ENCODE measurements around the gene SLX9.
A peak's percentile ranks its signal among the peaks of the same experiment; 100 is the strongest.

SLX9 gene

GRCh38 chr21:44903689-44904088 is 36.1 kb upstream of the SLX9 start:
- no peaks in the 10 kb centered on the region for H3K9me3 ChIP-seq (ENCODE audit: insufficient read depth, low read length)
- DNase-seq (ENCODE audit: low read depth, low spot score) = no peak
- no peak overlapping the region for H3K4me3 ChIP-seq (ENCODE audit: insufficient read length, low read depth)
- no peak overlapping the region for H3K9ac ChIP-seq (ENCODE audit: insufficient read length, low read depth)
- no peaks in the 10 kb centered on the region for H3K36me3 ChIP-seq (ENCODE audit: insufficient read depth, insufficient read length, low read length)
- H3K4me1 ChIP-seq (ENCODE audit: insufficient read depth, insufficient read length) = peaks cover 50% of the 10 kb centered on the region
- no peak for TF ChIP-seq YY1 (IDR thresholded peaks at IDR 0.05; ENCODE audit: insufficient read depth, insufficient read length)
- TF ChIP-seq ZNF274 (IDR thresholded peaks at IDR 0.05; ENCODE audit: low read depth, low read length) = no peak
- no peak for TF ChIP-seq SUZ12 (IDR thresholded peaks at IDR 0.05; ENCODE audit: extremely low read depth, insufficient read depth, insufficient read length)
- no peaks in the 10 kb centered on the region for H3K27me3 ChIP-seq (ENCODE audit: insufficient read depth, insufficient read length)

GRCh38 chr21:44904141-44904923 is 35.5 kb upstream of the SLX9 start:
- no peak overlapping the region for H3K4me3 ChIP-seq (ENCODE audit: insufficient read length, low read depth)
- no peaks in the 10 kb centered on the region for H3K27me3 ChIP-seq (ENCODE audit: insufficient read depth, insufficient read length)
- DNase-seq (ENCODE audit: low read depth, low spot score) = no peak
- TF ChIP-seq SUZ12 (IDR thresholded peaks at IDR 0.05; ENCODE audit: extremely low read depth, insufficient read depth, insufficient read length) (no peak), ZNF274 (IDR thresholded peaks at IDR 0.05; ENCODE audit: low read depth, low read length) (no peak), YY1 (IDR thresholded peaks at IDR 0.05; ENCODE audit: insufficient read depth, insufficient read length) (no peak)
- peaks cover 46% of the 10 kb centered on the region for H3K4me1 ChIP-seq (ENCODE audit: insufficient read depth, insufficient read length)
- H3K9ac ChIP-seq (ENCODE audit: insufficient read length, low read depth) = no peak overlapping the region
- H3K9me3 ChIP-seq (ENCODE audit: insufficient read depth, low read length) = no peaks in the 10 kb centered on the region
- H3K36me3 ChIP-seq (ENCODE audit: insufficient read depth, insufficient read length, low read length) = no peaks in the 10 kb centered on the region

- no peak for DNase-seq (ENCODE audit: low read depth, low spot score)
- Histone ChIP-seq H3K9me3 (ENCODE audit: insufficient read depth, low read length) (no peaks in the 10 kb centered on the region), H3K36me3 (ENCODE audit: insufficient read depth, insufficient read length, low read length) (no peaks in the 10 kb centered on the region), H3K4me3 (ENCODE audit: insufficient read length, low read depth) (no peak overlapping the region), H3K9ac (ENCODE audit: insufficient read length, low read depth) (no peak overlapping the region), H3K27me3 (ENCODE audit: insufficient read depth, insufficient read length) (no peaks in the 10 kb centered on the region), H3K4me1 (ENCODE audit: insufficient read depth, insufficient read length) (peaks cover 39% of the 10 kb centered on the region)
- TF ChIP-seq YY1 (IDR thresholded peaks at IDR 0.05; ENCODE audit: insufficient read depth, insufficient read length) (no peak), ZNF274 (IDR thresholded peaks at IDR 0.05; ENCODE audit: low read depth, low read length) (no peak), SUZ12 (IDR thresholded peaks at IDR 0.05; ENCODE audit: extremely low read depth, insufficient read depth, insufficient read length) (no peak)
Measured at GRCh38 chr21:44905016-44905727, 34.7 kb upstream of the SLX9 start.

GRCh38 chr21:44905728-44906090 is 34.1 kb upstream of the SLX9 start:
- no peaks in the 10 kb centered on the region for H3K27me3 ChIP-seq (ENCODE audit: insufficient read depth, insufficient read length)
- no peak overlapping the region for H3K9ac ChIP-seq (ENCODE audit: insufficient read length, low read depth)
- H3K4me1 ChIP-seq (ENCODE audit: insufficient read depth, insufficient read length) = peaks cover 38% of the 10 kb centered on the region
- TF ChIP-seq SUZ12 (IDR thresholded peaks at IDR 0.05; ENCODE audit: extremely low read depth, insufficient read depth, insufficient read length) (no peak), YY1 (IDR thresholded peaks at IDR 0.05; ENCODE audit: insufficient read depth, insufficient read length) (no peak), ZNF274 (IDR thresholded peaks at IDR 0.05; ENCODE audit: low read depth, low read length) (no peak)
- H3K4me3 ChIP-seq (ENCODE audit: insufficient read length, low read depth) = no peak overlapping the region
- DNase-seq (ENCODE audit: low read depth, low spot score) = no peak
- H3K9me3 ChIP-seq (ENCODE audit: insufficient read depth, low read length) = no peaks in the 10 kb centered on the region
- no peaks in the 10 kb centered on the region for H3K36me3 ChIP-seq (ENCODE audit: insufficient read depth, insufficient read length, low read length)

GRCh38 chr21:44907225-44907965 is 32.4 kb upstream of the SLX9 start:
- peak overlapping the region; percentile 37 for H3K9ac ChIP-seq (ENCODE audit: insufficient read length, low read depth)
- H3K9me3 ChIP-seq (ENCODE audit: insufficient read depth, low read length) = no peaks in the 10 kb centered on the region
- TF ChIP-seq YY1 (IDR thresholded peaks at IDR 0.05; ENCODE audit: insufficient read depth, insufficient read length) (no peak), SUZ12 (IDR thresholded peaks at IDR 0.05; ENCODE audit: extremely low read depth, insufficient read depth, insufficient read length) (no peak), ZNF274 (IDR thresholded peaks at IDR 0.05; ENCODE audit: low read depth, low read length) (no peak)
- H3K4me1 ChIP-seq (ENCODE audit: insufficient read depth, insufficient read length) = peaks cover 38% of the 10 kb centered on the region
- H3K27me3 ChIP-seq (ENCODE audit: insufficient read depth, insufficient read length) = no peaks in the 10 kb centered on the region
- no peaks in the 10 kb centered on the region for H3K36me3 ChIP-seq (ENCODE audit: insufficient read depth, insufficient read length, low read length)
- DNase-seq (ENCODE audit: low read depth, low spot score) = no peak
- no peak overlapping the region for H3K4me3 ChIP-seq (ENCODE audit: insufficient read length, low read depth)

GRCh38 chr21:44907966-44908895 is 31.6 kb upstream of the SLX9 start:
- TF ChIP-seq YY1 (IDR thresholded peaks at IDR 0.05; ENCODE audit: insufficient read depth, insufficient read length) (no peak), SUZ12 (IDR thresholded peaks at IDR 0.05; ENCODE audit: extremely low read depth, insufficient read depth, insufficient read length) (no peak), ZNF274 (IDR thresholded peaks at IDR 0.05; ENCODE audit: low read depth, low read length) (no peak)
- Histone ChIP-seq H3K4me3 (ENCODE audit: insufficient read length, low read depth) (no peak overlapping the region), H3K27me3 (ENCODE audit: insufficient read depth, insufficient read length) (no peaks in the 10 kb centered on the region), H3K36me3 (ENCODE audit: insufficient read depth, insufficient read length, low read length) (no peaks in the 10 kb centered on the region), H3K9me3 (ENCODE audit: insufficient read depth, low read length) (no peaks in the 10 kb centered on the region), H3K4me1 (ENCODE audit: insufficient read depth, insufficient read length) (peaks cover 37% of the 10 kb centered on the region), H3K9ac (ENCODE audit: insufficient read length, low read depth) (no peak overlapping the region)
- no peak for DNase-seq (ENCODE audit: low read depth, low spot score)

Data from NT2/D1 (cell line).